NCI-H748 treated with DMSO at 0.1 percent for 48 hours (cell line): ENCODE results near the gene TMEM191C.
"Not testable (repeated sequence)": the region's sequence is repeated elsewhere in the genome, so short reads cannot be mapped to it uniquely, and the experiment has no call there.

ENCODE experiments used
- DNase-seq: peaks from one replicate; lab custom pipeline; 2025; lab: John Stamatoyannopoulos, UW

TMEM191C gene

GRCh38 chr22:21473664-21474063 lies 6.5 kb downstream of the TMEM191C start:
- DNase-seq, result not testable (repeated sequence)

GRCh38 chr22:21484039-21484438 lies 16.9 kb downstream of the TMEM191C start:
- DNase-seq, result not testable (repeated sequence)

- DNase-seq, result not testable (repeated sequence)
These were observed 20.5 kb downstream of the TMEM191C start for GRCh38 chr22:21487723-21488122.

- DNase-seq, result not testable (repeated sequence)
These were observed 22.0 kb downstream of the TMEM191C start for GRCh38 chr22:21489149-21489680.

GRCh38 chr22:21490556-21490955 lies 23.4 kb downstream of the TMEM191C start:
- DNase-seq, result not testable (repeated sequence)

- DNase-seq, result not testable (repeated sequence)
These were observed 25.1 kb downstream of the TMEM191C start for GRCh38 chr22:21492271-21492670.

- not testable (repeated sequence) for DNase-seq
These were observed 26.9 kb downstream of the TMEM191C start for GRCh38 chr22:21493789-21494782.

- DNase-seq, result not testable (repeated sequence)
These were observed 30.8 kb downstream of the TMEM191C start for GRCh38 chr22:21497984-21498383.

- not testable (repeated sequence) for DNase-seq
These were observed 31.3 kb downstream of the TMEM191C start for GRCh38 chr22:21498489-21498888.

- DNase-seq, result not testable (repeated sequence)
These were observed 32.7 kb downstream of the TMEM191C start for GRCh38 chr22:21499623-21500506.

GRCh38 chr22:21510397-21510796 lies 43.2 kb downstream of the TMEM191C start:
- not testable (repeated sequence) for DNase-seq

GRCh38 chr22:21512022-21512421 lies 44.8 kb downstream of the TMEM191C start:
- DNase-seq, result not testable (repeated sequence)

GRCh38 chr22:21514117-21514516 lies 46.9 kb downstream of the TMEM191C start:
- not testable (repeated sequence) for DNase-seq

GRCh38 chr22:21515234-21515633 lies 48.0 kb downstream of the TMEM191C start:
- DNase-seq, result not testable (repeated sequence)

- DNase-seq, result not testable (repeated sequence)
These were observed 49.3 kb downstream of the TMEM191C start for GRCh38 chr22:21516522-21516921.

GRCh38 chr22:21516970-21517764 lies 50.0 kb downstream of the TMEM191C start:
- DNase-seq, result not testable (repeated sequence)
